Nephron (organoid): Measurements from ENCODE around the gene TDRD15.
A peak's percentile ranks its signal among the peaks of the same experiment; 100 is the strongest.

Experiments
- H3K27ac Mint-ChIP-seq, 3 experiments: 2 replicates each; pipeline ENCODE4 v1.8.0; 2020; ENCODE audit warnings: mixed read lengths in 3 of 3, mild to moderate bottlenecking in 2 of 3, moderate library complexity in 1 of 3
- H3K27me3 Mint-ChIP-seq: 2 replicates; pipeline ENCODE4 v1.8.0; 2021; ENCODE audit warnings: low read depth, mild to moderate bottlenecking, moderate library complexity, mixed read lengths
- H3K36me3 Mint-ChIP-seq: 2 replicates; pipeline ENCODE4 v1.8.0; 2020; ENCODE audit warnings: low read depth, mixed read lengths
- H3K4me1 Mint-ChIP-seq: 2 replicates; pipeline ENCODE4 v1.8.0; 2020; ENCODE audit warnings: mixed read lengths
- H3K4me3 Mint-ChIP-seq, 3 experiments: 2 replicates each; pipeline ENCODE4 v1.8.0; 2020; ENCODE audit warnings: mild to moderate bottlenecking in 3 of 3, mixed read lengths in 3 of 3, moderate library complexity in 2 of 3
- H3K9me3 Mint-ChIP-seq: 2 replicates; pipeline ENCODE4 v1.8.0; 2020; ENCODE audit warnings: mixed read lengths
- CTCF ChIP-seq, 3 experiments: fragments of 200-600 bp; sonication (generic); IDR thresholded peaks; one replicate each; pipeline ENCODE4 v1.5.0; 2021; ENCODE audit warnings: antibody characterized with exemption in 3 of 3; ENCODE audit not compliant: unreplicated experiment in 3 of 3

TDRD15 gene

GRCh38 chr2:21165350-21165749 lies 41.6 kb downstream of the TDRD15 start:
- Mint-ChIP-seq H3K27ac (no peak overlapping the region), H3K36me3 (no peaks in the 10 kb centered on the region), H3K4me1 (no peaks in the 10 kb centered on the region), H3K4me3 (no peak overlapping the region), H3K9me3 (peaks cover 8% of the 10 kb centered on the region), H3K27me3 (peaks cover 8% of the 10 kb centered on the region)
- peak; percentile 29 to 57 (median 40) for TF ChIP-seq CTCF (IDR thresholded peaks at IDR 0.05; ENCODE audit: unreplicated experiment in 3 of 3)

GRCh38 chr2:21175895-21176646 lies 52.3 kb downstream of the TDRD15 start:
- Mint-ChIP-seq H3K9me3 (no peaks in the 10 kb centered on the region), H3K27ac (peak overlapping the region; percentile 1 to 17 (median 8)), H3K27me3 (peaks cover 11% of the 10 kb centered on the region), H3K36me3 (no peaks in the 10 kb centered on the region), H3K4me1 (peaks cover 5% of the 10 kb centered on the region), H3K4me3 (no peak overlapping the region)
- TF ChIP-seq CTCF (IDR thresholded peaks at IDR 0.05; ENCODE audit: unreplicated experiment in 3 of 3), result peak; percentile 43 to 59 (median 55)

GRCh38 chr2:21181957-21182356 lies 58.2 kb downstream of the TDRD15 start:
- Mint-ChIP-seq H3K4me1 (no peaks in the 10 kb centered on the region), H3K27ac (no peak overlapping the region), H3K4me3 (no peak overlapping the region), H3K27me3 (peaks cover 7% of the 10 kb centered on the region), H3K9me3 (peaks cover 2% of the 10 kb centered on the region), H3K36me3 (no peaks in the 10 kb centered on the region)
- TF ChIP-seq CTCF (IDR thresholded peaks at IDR 0.05; ENCODE audit: unreplicated experiment in 3 of 3), result no peak

- TF ChIP-seq CTCF (IDR thresholded peaks at IDR 0.05; ENCODE audit: unreplicated experiment in 3 of 3), result no peak
- Mint-ChIP-seq H3K36me3 (no peaks in the 10 kb centered on the region), H3K27ac (no peak overlapping the region), H3K27me3 (peaks cover 7% of the 10 kb centered on the region), H3K9me3 (peaks cover 3% of the 10 kb centered on the region), H3K4me3 (no peak overlapping the region), H3K4me1 (no peaks in the 10 kb centered on the region)
These were observed 59.5 kb downstream of the TDRD15 start for GRCh38 chr2:21183306-21183705.

- Mint-ChIP-seq H3K27me3 (peaks cover 7% of the 10 kb centered on the region), H3K9me3 (peaks cover 3% of the 10 kb centered on the region), H3K4me3 (no peak overlapping the region), H3K4me1 (no peaks in the 10 kb centered on the region), H3K27ac (no peak overlapping the region), H3K36me3 (no peaks in the 10 kb centered on the region)
- TF ChIP-seq CTCF (IDR thresholded peaks at IDR 0.05; ENCODE audit: unreplicated experiment in 3 of 3), result no peak
These were observed 60.0 kb downstream of the TDRD15 start for GRCh38 chr2:21183726-21184125.

- no peaks in the 10 kb centered on the region for H3K36me3 Mint-ChIP-seq
- H3K4me3 Mint-ChIP-seq, result no peak overlapping the region
- TF ChIP-seq CTCF (IDR thresholded peaks at IDR 0.05; ENCODE audit: unreplicated experiment in 3 of 3), result no peak
These were observed 67.8 kb downstream of the TDRD15 start for GRCh38 chr2:21191535-21191934.

More at GRCh38 chr2:21191535-21191934, 67.8 kb downstream of the TDRD15 start:
- Mint-ChIP-seq H3K4me1 (peaks cover under 1% of the 10 kb centered on the region), H3K27ac (no peak overlapping the region), H3K27me3 (no peaks in the 10 kb centered on the region), H3K9me3 (peaks cover 13% of the 10 kb centered on the region)
